ENCODE data around the gene ADAMTSL3. TPM values are rescaled to one million over a fixed set of nuclear protein-coding genes. Genes with fewer than 3 reads are reported as not detected.

ADAMTSL3 gene
- total RNA-seq, 3 donors from 2014 or later (not counting 1 experiment from before 2014, with no cell fraction given): 0.14 to 0.43 (median 0.25) TPM

GRCh38 chr15:83776986-83777385 lies 123.1 kb downstream of the ADAMTSL3 start:
- H3K9me3 Mint-ChIP-seq: peaks cover 12% of the 10 kb centered on the region in 2 donors
- no peak overlapping the region for H3K27ac ChIP-seq (ENCODE audit: low read length)
- DNase-seq: no peak
- H3K27ac Mint-ChIP-seq: no peak overlapping the region
- no peaks in the 10 kb centered on the region for H3K4me1 Mint-ChIP-seq
- H3K4me3 ChIP-seq (ENCODE audit: low read length): no peak overlapping the region
- TF ChIP-seq CTCF (IDR thresholded peaks at IDR 0.05): no peak
- ATAC-seq: no peak
- H3K36me3 Mint-ChIP-seq: no peaks in the 10 kb centered on the region
- no peak overlapping the region for H3K4me3 Mint-ChIP-seq
- intact Hi-C loops (cut with micrococcal nuclease): no loop called here
- H3K27me3 ChIP-seq (ENCODE audit: control insufficient read depth, insufficient read depth, low read length): no peaks in the 10 kb centered on the region
- H3K27me3 Mint-ChIP-seq (ENCODE audit: low read depth in 2 of 2): peaks cover 0 to 2% of the 10 kb centered on the region in 2 donors
- H3K9me3 ChIP-seq (ENCODE audit: control insufficient read depth, insufficient read depth, low read length): no peaks in the 10 kb centered on the region
- no peaks in the 10 kb centered on the region for H3K4me1 ChIP-seq (ENCODE audit: control insufficient read depth, insufficient read depth, low read length)
- no peaks in the 10 kb centered on the region for H3K36me3 ChIP-seq (ENCODE audit: control insufficient read depth, insufficient read depth, low read length)
- 83% methylated on average over 4 of the region's 4 CpGs for WGBS (ENCODE audit: insufficient coverage)

- WGBS (ENCODE audit: insufficient coverage): no CpG with 5 or more reads among the region's 1 CpG
- H3K36me3 ChIP-seq (ENCODE audit: control insufficient read depth, insufficient read depth, low read length): no peaks in the 10 kb centered on the region
- H3K4me3 ChIP-seq (ENCODE audit: low read length): no peak overlapping the region
- H3K27ac ChIP-seq (ENCODE audit: low read length): no peak overlapping the region
- H3K9me3 Mint-ChIP-seq: peaks cover 6 to 10% of the 10 kb centered on the region in 2 donors
- no peak for ATAC-seq
- H3K4me1 ChIP-seq (ENCODE audit: control insufficient read depth, insufficient read depth, low read length): no peaks in the 10 kb centered on the region
- no peak for DNase-seq
- H3K27ac Mint-ChIP-seq: no peak overlapping the region
- H3K27me3 Mint-ChIP-seq (ENCODE audit: low read depth in 2 of 2): no peaks in the 10 kb centered on the region
- intact Hi-C loops (cut with micrococcal nuclease): no loop called here
- no peak overlapping the region for H3K4me3 Mint-ChIP-seq
- TF ChIP-seq CTCF (IDR thresholded peaks at IDR 0.05): no peak
- no peaks in the 10 kb centered on the region for H3K27me3 ChIP-seq (ENCODE audit: control insufficient read depth, insufficient read depth, low read length)
- no peaks in the 10 kb centered on the region for H3K4me1 Mint-ChIP-seq
- no peaks in the 10 kb centered on the region for H3K9me3 ChIP-seq (ENCODE audit: control insufficient read depth, insufficient read depth, low read length)
- H3K36me3 Mint-ChIP-seq: no peaks in the 10 kb centered on the region
Measured at GRCh38 chr15:83783227-83783626, 129.3 kb downstream of the ADAMTSL3 start.

GRCh38 chr15:83784975-83785374 lies 131.1 kb downstream of the ADAMTSL3 start:
- H3K36me3 Mint-ChIP-seq: no peaks in the 10 kb centered on the region
- H3K9me3 Mint-ChIP-seq: peaks cover 4% of the 10 kb centered on the region in 2 donors
- no peaks in the 10 kb centered on the region for H3K4me1 Mint-ChIP-seq
- Histone ChIP-seq H3K36me3 (ENCODE audit: control insufficient read depth, insufficient read depth, low read length) (no peaks in the 10 kb centered on the region), H3K4me3 (ENCODE audit: low read length) (no peak overlapping the region), H3K9me3 (ENCODE audit: control insufficient read depth, insufficient read depth, low read length) (no peaks in the 10 kb centered on the region), H3K27me3 (ENCODE audit: control insufficient read depth, insufficient read depth, low read length) (no peaks in the 10 kb centered on the region), H3K4me1 (ENCODE audit: control insufficient read depth, insufficient read depth, low read length) (no peaks in the 10 kb centered on the region), H3K27ac (ENCODE audit: low read length) (no peak overlapping the region)
- DNase-seq (no peak), ATAC-seq (no peak)
- no peak overlapping the region for H3K27ac Mint-ChIP-seq
- TF ChIP-seq CTCF (IDR thresholded peaks at IDR 0.05): no peak
- intact Hi-C loops (cut with micrococcal nuclease): no loop called here
- no peaks in the 10 kb centered on the region for H3K27me3 Mint-ChIP-seq (ENCODE audit: low read depth in 2 of 2)
- no peak overlapping the region for H3K4me3 Mint-ChIP-seq

- 40% methylated on average over 1 of the region's 5 CpGs for WGBS (ENCODE audit: insufficient coverage)
- no peak overlapping the region for H3K27ac ChIP-seq (ENCODE audit: low read length)
- no peaks in the 10 kb centered on the region for H3K9me3 ChIP-seq (ENCODE audit: control insufficient read depth, insufficient read depth, low read length)
- H3K27me3 ChIP-seq (ENCODE audit: control insufficient read depth, insufficient read depth, low read length): no peaks in the 10 kb centered on the region
- no peaks in the 10 kb centered on the region for H3K27me3 Mint-ChIP-seq (ENCODE audit: low read depth in 2 of 2)
- H3K36me3 Mint-ChIP-seq: no peaks in the 10 kb centered on the region
- H3K36me3 ChIP-seq (ENCODE audit: control insufficient read depth, insufficient read depth, low read length): no peaks in the 10 kb centered on the region
- ATAC-seq: no peak
- H3K9me3 Mint-ChIP-seq: peaks cover 4% of the 10 kb centered on the region in 2 donors
- no peaks in the 10 kb centered on the region for H3K4me1 ChIP-seq (ENCODE audit: control insufficient read depth, insufficient read depth, low read length)
- TF ChIP-seq CTCF (IDR thresholded peaks at IDR 0.05): no peak
- no peaks in the 10 kb centered on the region for H3K4me1 Mint-ChIP-seq
- no peak overlapping the region for H3K4me3 Mint-ChIP-seq
- intact Hi-C loops (cut with micrococcal nuclease): no loop called here
- DNase-seq: no peak
- no peak overlapping the region for H3K27ac Mint-ChIP-seq
- no peak overlapping the region for H3K4me3 ChIP-seq (ENCODE audit: low read length)
Measured at GRCh38 chr15:83786336-83786735, 132.4 kb downstream of the ADAMTSL3 start.
